ENCODE results near the gene HP1BP3.

GRCh38 chr1:20697563-20697962, 89.5 kb downstream of the HP1BP3 start:
- TF ChIP-seq CTCF (IDR thresholded peaks at IDR 0.05; ENCODE audit: poor library complexity) = no peak
- TF ChIP-seq EZH2phosphoT487 (IDR thresholded peaks at IDR 0.05; ENCODE audit: low read depth, severe bottlenecking, unreplicated experiment) = no peak
- TF ChIP-seq EZH2 (IDR thresholded peaks at IDR 0.05; ENCODE audit: borderline replicate concordance) = no peak

Measured in hepatocyte (in vitro differentiated cells).